Stimulated activated CD4-positive, alpha-beta T cell treated with anti-CD3 and anti-CD28 coated beads, TNF-alpha, amount 100 ng/mL, for 4 hours (primary cell): ENCODE data around the gene ID2.

Experiments
- DNase-seq, 3 experiments: peaks; one replicate each; pipeline ENCODE4 v3.0.0-alpha.2; 2020; ENCODE audit warnings: low read depth in 3 of 3

The ID2 gene

DNA sequence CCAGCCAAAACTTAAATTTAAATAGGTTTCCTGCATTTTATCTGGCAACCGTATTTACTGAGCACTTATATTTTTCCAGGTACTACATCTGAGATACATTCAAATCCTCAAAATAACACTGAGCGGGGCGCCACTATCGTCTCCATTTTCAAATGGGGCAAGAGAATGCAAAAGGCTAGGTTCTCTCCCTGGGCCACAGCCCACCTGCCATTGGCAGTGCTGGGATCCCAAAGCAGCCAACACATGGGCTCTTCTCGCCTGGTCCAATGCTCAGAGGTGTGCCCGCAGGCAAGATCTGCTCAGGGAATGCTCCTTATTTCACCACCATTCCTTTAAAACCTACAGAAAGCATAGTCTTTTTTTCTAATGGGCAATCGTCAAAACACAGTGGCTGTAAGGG, 11.3 kb upstream of the ID2 start:
- no peak for DNase-seq

DNA sequence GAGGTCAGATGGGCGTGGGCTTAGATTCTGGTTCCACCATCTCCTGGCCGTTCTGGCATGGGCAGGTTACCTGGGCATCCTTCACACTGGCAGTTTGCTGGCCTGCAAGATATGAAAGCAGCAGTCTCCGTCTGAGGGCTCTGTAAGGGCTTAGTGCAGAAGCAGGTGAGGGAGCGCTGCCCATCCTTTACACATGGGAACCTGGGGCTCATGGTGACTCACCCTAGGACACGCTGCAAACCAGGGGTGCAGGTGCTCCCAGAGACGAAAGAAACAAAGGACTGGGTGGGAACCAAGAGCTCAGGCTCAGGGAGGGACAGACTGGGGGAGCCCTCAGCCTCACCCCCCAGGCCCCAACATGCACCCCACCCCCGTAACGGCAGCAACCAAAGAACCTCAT, 10.7 kb upstream of the ID2 start:
- DNase-seq: no peak

DNA sequence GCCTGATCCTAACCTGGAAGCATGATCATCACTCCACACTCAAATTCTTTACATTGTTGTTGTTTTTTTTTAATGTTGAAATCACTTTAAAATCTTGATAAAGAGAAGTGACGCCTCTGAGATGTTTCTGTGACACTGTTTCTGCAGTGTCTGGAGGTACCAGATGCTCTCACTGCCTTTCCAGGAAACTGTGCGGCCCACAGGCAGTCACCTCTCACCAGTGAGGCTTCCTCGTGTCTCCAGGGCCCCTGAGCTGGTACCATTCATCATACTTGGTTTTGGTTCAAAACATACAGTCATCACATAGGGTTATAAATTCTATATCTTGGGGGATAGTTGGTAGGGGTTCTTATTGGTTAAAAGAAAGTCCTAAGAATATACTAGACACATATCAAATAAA, 10.1 kb upstream of the ID2 start:
- no peak for DNase-seq

DNA sequence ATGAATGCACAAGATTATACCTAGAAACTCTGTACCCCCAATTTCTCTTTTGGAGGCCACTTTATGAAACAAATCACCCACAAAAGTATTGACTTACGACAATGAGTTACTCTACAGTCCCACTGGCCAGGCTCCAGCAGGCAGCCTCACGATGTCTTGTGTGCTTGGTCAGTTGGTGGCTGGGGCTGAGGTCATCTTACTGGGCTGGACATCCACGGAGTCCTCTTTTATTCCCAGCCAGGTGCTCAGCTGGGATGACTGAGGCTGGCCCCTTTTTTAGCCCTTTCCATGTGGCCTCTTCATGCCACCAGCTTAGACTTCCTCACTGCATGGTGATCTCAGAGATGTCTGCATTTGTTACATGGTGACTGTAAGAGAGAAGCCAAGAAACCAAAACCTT, 8.9 kb upstream of the ID2 start:
- DNase-seq: no peak

DNA sequence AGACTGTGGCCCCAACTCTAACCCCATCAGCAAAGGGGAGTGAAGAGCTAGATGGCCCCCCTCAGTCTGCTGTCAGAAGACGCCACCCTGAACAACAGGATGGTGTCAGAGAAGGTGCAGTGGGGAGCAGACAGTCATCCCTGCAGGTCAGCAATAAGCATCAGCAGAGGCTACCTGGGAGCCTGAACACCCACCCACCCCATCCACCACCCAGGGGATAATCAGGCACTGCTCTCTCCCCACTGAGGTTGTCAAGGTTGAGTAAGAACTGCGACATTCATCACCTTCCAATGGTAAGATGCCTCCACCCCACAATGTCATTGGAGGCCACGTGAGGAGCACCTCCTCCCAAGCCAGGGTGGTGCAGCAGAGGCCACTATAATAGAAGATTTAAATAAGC, 8.5 kb upstream of the ID2 start:
- DNase-seq: no peak

DNA sequence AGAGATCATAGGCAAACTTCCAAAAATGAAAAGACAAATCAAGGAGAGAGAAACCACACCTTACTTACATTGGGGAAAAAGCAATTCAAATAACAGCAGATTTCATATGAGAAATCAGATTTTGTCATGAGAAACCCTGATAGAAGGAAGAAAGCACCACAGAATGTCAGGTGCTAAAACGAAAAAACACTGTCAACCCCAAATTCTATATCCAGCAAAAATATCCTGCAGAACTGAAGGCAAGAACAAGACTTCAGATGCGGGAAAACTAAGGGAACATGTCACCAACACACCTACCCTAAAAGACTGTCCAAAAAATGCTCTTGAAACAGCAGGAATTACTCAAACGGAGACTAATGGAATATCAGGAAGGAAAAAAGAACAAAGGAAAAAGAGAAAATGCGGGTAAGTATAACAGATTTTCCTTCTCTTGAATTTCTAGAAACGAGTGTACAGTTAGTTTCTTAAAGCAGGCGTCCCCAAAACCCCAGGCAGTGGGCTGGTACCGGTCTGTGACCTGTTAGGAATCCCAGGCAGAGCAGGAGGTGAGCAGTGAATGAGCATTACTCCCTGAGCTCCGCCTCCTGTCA, 7.3 kb upstream of the ID2 start:
- no peak for DNase-seq

DNA sequence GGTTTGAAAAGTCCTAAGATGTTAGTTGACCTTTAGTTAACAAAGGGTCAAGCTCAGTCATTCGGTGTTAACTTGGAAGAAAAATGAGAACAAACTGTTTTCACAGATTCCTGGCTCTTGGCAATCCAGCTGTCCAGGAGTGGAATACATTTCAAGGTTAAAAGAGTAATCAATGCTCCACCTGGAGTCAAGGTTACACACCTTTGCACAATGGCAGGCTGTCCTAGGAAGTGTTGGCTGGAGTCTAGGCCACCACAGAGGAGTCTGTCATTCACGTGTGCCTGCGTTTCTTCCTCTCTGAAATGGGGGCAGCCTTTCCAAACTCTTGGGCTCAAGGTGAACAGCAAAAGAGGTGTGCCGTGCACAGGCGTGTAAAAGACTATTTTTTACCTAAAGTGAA, 6.3 kb upstream of the ID2 start:
- no peak for DNase-seq

DNA sequence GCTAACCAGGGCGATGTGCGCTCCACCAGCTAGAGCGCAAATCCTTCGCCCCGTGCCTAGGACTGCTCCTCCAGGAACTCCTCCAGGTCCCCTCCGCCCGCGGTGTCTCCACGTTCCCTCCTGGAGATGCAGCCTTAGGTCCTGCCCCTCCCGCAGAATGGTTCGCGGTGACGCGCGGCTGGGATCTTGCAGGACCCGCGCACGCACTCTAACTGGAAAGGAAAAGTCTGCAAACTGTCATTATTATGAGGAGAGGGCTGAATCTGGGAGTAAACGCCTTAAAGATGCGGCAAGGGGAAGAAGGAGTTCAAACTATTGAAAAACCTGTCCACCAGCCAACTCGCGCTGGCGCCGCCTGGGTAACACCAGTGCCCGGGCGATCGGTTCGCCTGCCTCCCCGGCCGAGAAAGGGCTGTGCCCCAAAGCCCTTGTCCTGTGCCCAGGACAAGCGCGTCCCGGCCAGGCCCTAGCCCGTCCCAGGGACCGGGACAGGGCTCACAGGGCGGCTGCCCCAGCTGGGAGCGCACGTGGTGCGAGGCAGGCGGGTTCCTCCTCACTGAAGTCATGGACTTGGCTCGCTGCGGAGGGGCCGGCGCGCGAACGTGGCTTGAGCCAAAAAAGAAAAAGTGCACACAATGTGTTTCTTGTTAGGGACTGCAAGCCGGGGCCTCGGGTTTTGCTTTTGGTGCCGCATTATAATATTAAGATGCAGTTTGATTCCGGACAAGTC, 5.5 kb upstream of the ID2 start:
- no peak for DNase-seq

DNA sequence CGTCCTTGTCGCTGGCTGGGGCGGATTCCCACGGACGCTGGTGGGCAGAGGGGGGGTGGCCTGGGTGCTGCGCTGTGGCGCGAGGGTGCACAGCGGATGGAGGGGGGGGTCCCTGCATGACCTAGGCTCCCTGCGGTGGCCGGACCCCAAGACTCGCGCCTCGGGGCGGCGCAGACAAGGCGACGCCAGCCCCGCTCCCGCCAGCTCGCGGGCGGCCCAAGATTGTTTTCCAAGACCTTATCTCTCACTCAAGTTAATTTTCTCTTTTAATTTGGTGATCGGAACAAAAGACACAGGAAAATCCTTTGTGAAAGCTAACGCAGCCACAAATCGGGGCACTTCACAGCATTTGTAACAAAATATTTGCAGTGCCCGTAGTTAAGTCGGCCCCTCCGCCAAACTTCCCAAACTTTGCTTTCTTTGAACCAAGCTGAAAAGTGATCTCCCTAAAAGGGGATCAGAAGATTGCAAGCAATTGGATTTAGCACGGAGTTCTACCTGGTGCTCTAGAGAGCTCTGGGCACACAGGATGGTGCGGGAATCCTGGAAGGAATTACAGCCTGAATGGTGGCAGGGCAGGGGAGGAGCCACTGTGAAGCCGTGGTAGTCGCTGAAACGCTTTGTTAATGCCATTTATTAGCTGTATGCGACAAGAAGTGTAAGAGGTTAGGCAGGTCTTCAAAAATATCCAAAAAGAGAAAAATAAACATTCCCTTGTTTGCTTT, 4.8 kb upstream of the ID2 start:
- DNase-seq: no peak

DNA sequence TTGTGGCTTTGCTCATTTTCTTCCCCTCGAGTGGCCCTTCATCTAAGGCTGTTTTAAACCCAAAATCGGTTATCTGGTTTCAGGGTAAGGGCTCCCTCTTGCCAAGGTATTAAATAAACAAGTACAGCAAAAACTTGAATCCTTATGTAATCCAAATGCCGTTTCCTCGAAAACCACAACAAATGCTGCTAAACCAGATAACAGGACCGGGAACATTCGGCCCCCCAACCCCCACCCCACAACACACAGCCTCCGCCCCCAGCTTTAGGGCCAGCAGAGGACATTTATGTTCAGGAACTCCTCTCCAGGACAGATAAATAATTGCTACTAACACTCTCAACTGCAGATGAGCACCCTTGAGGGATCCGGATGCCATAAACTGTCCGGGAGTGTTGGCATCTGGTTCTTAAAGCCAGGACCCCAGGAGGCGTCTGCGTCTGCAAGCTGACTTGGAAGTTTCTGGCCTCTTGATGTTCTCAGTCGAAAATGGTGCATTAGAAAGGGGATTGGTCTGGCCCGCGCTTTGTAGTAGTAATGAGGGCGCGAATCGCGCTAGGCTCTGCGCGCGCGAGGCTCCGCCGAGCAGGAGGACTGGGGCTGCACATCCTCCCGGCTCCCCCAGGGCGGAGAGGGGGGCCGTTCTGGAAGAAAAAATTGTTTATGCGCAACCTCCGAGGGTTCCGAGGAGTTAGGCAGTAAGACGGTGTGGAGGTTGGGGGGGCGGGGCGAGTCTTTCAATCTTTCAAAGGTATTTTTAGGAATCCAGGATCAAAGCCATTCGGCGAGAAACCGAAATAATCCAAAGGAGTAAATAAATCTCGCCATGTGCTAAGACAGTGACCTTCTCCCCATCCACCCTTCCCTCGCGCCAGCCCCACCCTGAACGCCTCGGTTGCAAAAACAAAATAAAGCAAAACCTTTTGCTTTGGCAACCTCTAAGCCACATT, 3.9 kb upstream of the ID2 start:
- DNase-seq: no peak

DNA sequence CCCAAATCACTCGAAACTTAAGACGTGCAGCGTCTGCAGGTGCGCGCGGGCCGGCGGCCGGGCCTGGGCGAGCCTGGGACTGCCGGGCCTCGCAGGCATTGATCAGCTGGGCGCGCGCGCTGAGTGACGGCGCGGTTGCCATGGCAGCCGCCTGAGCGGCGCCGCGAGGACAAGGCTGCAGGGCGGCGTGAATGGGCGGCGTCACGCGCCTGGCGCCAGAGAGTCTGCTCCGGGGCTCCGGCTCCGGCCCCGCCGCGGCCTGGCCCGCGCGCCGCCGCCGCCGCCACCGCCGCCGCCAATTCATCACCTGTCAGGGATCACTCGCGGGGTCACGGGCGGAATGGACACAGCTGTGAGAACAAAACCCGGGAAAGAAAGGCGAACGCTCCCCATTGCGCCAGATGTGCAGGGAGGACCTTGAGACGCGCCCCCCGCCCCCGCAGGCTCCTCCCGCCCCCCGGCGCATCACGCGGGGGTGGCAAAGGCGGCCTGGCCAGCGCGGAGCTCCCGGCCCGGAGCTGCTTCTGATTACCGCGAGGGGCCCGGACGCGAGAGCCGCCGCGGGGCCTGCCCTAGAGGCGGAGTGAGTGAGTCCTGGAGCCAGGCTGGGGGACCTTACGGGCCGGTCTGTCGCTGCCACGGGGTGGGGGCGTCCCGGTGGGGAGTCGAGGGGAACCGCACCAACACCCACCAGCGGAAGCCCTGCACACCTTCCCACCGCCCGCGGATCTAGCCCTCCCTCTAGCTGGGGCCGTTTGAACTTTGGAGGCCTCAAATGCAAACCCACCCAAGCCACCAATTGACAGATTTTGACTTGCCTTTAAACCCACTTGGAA, 2.9 kb upstream of the ID2 start:
- peak; percentile 42 to 56 (median 51) for DNase-seq

DNA sequence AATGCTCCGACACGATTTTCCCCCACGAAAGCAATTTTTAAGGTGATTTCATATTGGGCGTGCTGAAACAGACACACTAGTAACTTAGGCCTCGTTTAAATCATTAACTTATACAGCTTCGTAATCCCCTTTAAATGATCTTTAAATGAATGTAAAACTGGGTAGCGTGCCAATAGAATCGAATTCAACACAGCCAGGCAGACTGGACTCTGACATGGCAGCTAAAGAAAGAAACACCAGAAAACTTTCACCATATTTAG, 2.4 kb upstream of the ID2 start:
- no peak for DNase-seq

DNA sequence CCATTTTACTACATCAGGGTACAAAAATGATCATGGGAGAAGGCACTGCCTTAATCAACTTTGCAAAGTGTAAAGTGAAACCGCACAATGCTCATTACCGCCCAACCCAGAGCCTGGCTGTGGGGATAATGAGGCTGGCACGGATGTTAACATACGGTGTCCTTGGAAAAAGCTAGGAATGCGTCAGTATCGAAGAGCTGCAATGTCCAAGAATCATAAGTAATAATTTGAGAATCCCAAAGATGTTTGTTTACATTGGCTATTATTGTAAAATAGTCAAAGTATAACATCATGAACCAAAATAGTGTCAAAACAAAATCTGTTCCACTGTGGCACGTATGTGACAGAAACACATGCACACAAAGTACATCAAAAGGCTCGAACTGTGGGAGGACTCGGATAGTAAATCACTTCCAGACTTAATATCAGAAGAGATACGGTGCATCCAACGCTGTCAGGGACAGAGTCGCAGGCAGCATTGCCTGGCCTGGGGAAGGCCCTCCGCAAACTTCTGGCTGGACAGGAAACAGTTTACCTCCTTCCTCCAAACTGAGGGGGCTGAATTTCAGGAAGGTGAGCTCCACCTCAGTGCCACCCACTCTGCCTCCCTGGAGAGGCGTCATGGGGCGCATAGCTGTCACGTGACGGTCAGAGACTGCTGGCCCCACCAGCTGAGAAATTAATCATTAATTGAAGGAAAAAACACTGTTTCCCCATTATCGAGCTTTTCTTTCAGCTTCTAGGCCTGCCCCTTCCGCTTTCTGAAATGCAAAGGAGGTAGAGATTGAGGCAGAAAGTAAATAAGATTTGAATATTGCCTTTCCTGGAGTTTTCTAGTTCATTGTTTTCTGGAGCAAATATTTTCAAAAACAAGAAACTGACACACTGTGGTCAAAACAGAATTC, 1.8 kb upstream of the ID2 start:
- DNase-seq: no peak

DNA sequence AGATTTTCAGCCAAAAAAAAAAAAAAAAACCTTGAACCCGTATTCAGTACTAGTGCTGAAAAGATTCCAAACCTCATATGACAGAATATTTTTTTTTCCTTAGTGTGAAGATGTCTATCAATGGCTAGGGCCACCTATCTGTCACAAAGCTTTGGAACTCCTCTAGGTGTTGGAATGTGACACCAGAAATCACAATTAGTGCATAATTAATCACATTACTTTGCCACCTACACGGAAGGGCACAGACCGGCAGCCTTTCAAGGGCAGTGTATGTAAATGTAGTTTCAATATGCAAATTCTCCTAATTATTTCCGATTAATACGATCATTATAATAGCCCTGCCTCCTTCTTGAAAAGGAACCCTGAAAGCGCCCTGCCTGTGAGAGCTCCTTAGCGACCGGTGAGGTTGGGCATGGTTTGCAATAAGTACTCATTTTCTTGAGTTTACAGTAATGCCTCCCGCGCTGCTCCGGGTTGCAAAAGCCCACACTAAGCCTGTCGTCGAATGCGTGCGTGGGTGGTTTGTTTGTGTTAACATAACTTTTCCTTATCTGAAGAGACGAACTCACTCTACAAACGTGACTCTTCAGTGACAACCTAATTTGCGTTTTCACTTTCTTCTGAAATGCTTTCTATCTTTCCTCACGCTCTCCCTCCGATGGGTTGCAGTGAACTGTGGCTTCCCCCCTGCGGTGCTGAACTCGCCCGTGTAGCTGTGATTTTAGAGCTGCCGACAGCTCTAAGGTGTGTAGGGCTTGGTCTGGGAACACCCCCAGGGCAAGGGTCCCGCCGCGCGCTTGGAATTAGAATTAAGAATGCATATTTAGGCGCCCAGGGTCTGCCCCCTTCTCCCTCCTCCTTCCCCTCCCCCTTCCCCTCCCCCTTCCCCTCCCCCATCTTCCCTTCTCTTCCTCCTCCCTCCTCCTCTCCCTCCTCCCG, 765 bp upstream of the ID2 start:
- DNase-seq: peak; percentile 60 to 67 (median 62)

DNA sequence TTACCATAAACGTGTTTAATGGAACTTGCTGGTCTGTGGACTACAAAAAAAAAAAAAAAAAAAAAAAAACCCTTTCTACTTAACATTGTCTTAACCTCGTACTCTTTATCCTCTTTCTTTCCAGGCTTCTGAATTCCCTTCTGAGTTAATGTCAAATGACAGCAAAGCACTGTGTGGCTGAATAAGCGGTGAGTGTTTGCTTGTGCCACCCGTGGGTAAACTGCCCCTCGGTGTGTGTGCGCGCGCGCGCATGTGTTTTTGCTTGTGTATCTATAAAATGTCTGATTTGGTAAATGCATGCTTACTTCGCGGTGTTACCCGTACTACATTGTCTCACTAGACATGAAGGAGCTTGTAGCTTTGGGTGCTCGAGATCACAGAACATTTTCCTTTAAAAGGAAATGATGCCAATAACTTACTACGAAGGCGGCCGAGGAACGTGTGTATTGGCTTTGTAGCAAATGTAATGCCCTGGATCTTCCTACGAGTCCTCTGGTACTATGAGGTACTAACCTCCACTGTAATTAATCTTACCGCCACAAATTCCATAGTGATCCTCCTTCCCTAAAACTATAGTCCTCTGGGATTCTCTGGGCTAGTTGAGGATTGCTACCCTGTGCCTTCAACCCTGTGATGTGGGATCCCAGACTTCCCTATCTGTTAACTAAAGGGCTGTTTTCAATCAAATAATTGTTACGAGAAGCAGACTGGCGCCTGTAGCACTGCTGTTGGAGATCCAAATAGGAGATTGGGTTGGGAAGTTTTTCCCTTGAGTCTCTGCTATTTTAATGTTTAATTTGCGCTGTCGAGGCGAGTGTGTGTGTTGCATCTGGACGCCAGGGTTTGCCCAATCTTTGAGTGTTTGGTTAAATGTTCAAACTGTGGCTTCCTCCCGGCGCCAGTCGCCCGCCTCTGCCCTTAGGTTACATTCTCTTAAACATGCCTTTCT, 1.1 kb downstream of the ID2 start:
- no peak for DNase-seq

DNA sequence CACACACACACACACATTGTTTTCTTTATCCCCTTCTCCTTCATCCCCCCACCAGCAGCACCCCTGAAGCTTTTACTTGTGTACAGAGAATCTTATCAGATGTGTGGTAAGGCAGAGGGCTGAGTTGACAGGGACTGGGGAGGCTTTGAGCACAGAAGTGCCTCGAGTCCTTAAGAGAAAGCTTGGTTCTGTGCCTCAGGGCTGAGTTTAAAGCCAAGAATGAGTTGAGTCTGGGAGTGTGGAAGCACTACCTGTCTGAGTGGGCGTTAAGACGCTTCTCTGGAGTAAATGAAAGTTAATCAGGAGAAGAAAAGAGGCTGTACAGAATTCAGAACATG, 2.7 kb downstream of the ID2 start:
- no peak for DNase-seq

DNA sequence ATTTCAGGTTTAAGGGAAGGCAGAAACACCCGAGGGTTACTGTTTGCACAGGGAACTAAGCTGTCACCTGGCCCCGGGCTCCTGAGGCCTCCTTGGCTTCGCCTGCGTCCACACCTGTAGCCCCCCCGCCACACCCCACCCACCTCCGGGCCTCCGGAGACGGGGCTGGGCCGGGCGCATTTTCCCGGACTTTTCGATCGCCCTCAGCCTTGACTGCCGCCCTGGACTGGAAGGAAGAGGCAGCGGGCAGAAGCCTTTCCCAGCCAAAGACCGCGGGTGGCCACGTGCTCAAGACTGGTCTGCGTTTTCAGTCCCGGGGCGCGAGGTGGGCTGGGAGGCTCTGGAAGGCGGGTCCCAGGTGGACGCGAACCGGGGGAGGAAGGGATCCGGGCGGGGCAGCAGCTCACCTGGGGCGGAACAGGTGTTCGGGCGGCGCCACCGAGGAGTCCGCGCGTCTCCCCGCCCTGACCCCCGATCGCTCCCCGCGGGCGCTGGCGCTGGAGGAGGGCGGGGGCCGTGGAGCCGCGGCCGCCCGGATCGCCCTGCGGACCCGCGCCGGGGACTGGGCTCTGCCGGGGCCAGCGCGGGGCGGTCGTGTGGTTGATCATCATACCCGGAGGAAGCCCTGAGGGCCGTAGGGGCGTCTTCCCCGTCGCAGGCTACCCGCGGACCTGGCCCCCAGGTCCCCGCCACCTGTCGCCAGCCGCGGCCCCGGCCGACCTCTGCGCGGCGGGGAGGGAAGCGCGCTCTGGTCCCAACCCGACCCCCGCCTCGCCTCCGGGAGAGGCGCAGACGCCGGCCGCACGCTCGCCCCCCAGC, 3.2 kb downstream of the ID2 start:
- DNase-seq: peak in 1 of 3 experiments; percentile 41
